ENCODE data around the gene PASK.

Gene PASK

DNA sequence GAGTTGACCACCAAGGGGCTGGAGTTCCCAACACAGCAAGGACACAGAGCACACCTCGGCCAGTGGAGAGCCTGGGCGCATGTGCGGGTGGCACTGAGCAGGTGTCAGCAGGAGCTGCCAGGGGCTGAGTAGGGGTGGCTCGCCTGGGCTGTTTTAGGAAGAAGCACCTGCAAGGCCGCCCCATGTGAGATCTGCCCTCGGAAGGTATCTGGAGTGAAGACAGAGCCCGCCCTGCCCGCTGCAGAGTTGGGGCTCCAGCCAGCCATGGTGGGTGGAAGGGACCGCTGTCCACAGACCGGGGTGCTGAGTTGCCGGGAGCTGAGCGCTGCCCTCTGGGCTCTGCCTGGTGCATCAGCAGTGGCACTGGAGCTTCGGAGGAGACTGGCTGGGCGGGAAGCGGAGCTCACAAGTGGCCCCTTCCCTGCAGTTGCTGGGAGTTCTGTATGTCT, 82.4 kb downstream of the PASK start:
- no peak for DNase-seq (ENCODE audit: low read depth in 1 of 2, low spot score in 1 of 2)

DNA sequence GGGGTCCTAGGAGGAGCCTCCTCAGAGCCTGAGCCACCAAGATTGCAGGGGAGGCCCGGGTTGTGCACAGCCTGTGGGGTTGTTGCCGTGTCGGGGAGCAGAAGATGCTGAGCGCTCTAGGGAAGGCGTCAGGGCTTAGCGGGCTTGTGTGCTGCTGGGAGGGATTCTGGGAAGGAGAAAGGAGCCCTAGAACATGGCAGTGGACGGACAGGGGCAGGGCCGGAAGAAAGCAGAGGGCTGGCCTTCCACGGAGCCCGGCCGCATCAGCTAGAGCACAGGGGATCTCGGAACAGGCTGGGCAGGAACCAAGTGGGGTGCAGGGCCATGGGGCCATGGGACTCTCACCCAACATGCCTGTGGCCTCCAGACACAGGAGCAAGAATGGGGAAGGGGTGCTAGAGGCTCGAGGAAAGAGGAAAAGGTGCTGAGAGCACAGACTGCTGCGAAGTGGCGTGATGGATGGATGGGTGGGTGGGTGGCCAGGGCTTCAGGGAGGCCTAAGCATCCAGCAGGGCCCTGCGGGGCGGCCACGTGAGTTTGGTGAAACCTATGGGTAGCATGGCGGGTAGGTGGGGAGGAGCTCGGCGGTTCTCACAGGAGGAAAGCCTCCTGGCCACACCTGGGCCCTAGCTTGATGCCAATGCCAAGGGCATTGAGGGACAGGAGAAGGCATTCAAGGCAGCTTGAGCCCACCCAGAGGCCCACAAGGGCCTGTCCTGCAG, 82.9 kb downstream of the PASK start:
- no peak for DNase-seq (ENCODE audit: low read depth in 1 of 2, low spot score in 1 of 2)

- DNase-seq (ENCODE audit: low read depth in 1 of 2, low spot score in 1 of 2) = no peak
Measured at GRCh38 chr2:241065355-241065803, 83.9 kb downstream of the PASK start.

DNA sequence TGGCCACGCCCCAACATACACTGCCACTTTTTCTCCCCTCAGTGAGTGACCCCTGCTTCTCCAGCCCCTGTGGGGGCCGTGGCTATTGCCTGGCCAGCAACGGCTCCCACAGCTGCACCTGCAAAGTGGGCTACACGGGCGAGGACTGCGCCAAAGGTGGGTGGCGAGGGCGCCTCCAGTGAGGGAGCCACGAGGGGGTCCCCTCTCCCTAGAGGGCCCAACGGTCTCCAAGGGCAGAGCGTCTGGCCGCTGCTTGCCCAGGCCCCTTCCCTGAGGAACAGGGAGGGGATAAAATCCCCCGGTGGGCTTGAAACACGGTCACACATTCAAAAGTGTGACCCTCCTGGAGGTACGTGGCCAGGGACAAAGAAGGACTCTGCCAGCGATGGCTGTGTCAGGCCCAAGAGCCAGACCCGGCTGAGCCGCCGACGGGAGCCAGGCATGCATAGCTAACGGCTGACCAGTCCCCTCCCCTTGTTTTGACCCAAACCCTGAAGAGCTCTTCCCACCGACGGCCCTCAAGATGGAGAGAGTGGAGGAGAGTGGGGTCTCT, 84.4 kb downstream of the PASK start:
- DNase-seq (ENCODE audit: low read depth in 1 of 2, low spot score in 1 of 2) = no peak

- DNase-seq (ENCODE audit: low read depth in 1 of 2, low spot score in 1 of 2) = peak in 1 of 2 donors; percentile 20
Measured at GRCh38 chr2:241064008-241064801, 85.1 kb downstream of the PASK start.

GRCh38 chr2:241063587-241063986, 85.7 kb downstream of the PASK start:
- DNase-seq (ENCODE audit: low read depth in 1 of 2, low spot score in 1 of 2) = no peak

DNA sequence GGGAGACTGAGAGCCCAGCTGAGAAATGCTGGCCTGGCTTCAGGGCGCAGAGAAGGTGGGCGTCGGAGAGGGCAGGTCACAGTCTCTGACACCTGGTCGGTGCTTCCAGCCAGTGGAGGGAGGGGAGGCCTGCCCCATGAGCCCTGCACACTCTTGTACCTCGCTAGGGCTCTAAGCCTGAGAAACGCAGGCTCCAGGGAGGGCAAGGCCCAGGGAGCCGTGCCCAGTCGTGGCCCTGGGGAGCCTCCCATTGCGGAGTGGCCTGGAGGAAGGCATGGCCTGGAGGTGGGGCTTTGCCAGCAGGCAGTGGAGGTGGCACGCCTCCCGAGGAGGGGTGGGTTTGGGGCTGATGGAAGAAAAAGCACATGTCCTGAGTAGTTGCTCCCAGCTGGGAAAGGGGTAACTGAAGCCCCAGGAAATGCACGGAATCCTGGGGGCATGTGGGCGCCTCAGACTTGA, 86.2 kb downstream of the PASK start:
- DNase-seq (ENCODE audit: low read depth in 1 of 2, low spot score in 1 of 2) = no peak

- no peak for DNase-seq (ENCODE audit: low read depth in 1 of 2, low spot score in 1 of 2)
Measured at GRCh38 chr2:241062389-241063092, 86.7 kb downstream of the PASK start.

DNA sequence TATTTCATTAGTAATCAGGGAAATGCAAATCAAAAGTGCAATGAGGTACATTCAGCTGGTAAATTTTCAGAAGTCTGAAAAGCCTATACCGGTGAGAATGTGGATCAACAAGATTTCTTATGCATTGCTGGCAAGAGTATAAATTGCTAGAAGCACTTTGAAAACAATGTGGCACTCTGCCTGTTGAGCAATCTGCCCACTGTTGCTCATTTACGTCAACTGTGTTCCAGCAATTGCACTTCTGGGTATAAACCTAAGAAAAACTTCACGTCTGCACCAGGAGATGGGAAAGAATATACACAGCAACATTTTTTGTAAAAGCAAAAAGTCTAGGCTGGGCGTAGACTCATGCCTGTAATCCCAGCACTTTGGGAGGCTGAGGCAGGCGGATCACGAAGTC, 88.0 kb downstream of the PASK start:
- no peak for DNase-seq (ENCODE audit: low read depth in 1 of 2, low spot score in 1 of 2)

Data from stimulated activated CD4-positive, alpha-beta T cell treated with anti-CD3 and anti-CD28 coated beads, Interleukin-15, amount 100 ng/mL, for 1 hour (primary cell).